Kidney (tissue), 14 donors: ENCODE measurements around the gene CT47C1. TPM values are rescaled to one million over a fixed set of nuclear protein-coding genes. Genes with fewer than 3 reads are reported as not detected.

Experiments
- DNase-seq, 5 donors: peaks; one replicate each; pipeline ENCODE4 v3.0.0-alpha.2; 2013 to 2020
- FAIRE-seq: peaks from 2 replicates; lab custom pipeline; 2012; peaks lifted over from hg19 to GRCh38; lab: Jason Lieb, UNC
- H3K27ac ChIP-seq, 2 donors: one replicate each; pipeline ENCODE4 v1.7.0; 2013; ENCODE audit warnings: low read depth in 2 of 2, low read length in 2 of 2, inconsistent platforms in 1 of 2
- H3K27me3 ChIP-seq: one replicate; pipeline ENCODE4 v1.7.1; 2013; ENCODE audit warnings: low read length, inconsistent platforms; ENCODE audit not compliant: control insufficient read depth, insufficient read depth
- H3K36me3 ChIP-seq, 3 donors: one replicate each; pipeline versions ENCODE4 v1.7.0 to v1.7.1; 2013; ENCODE audit warnings: low read length in 3 of 3, control low read depth in 1 of 3, inconsistent platforms in 1 of 3; ENCODE audit not compliant: insufficient read depth in 3 of 3, control insufficient read depth in 2 of 3
- H3K4me1 ChIP-seq, 3 donors: one replicate each; pipeline versions ENCODE4 v1.7.0 to v1.7.1; 2013; ENCODE audit warnings: low read length in 3 of 3, inconsistent platforms in 1 of 3, low read depth in 1 of 3; ENCODE audit not compliant: control insufficient read depth in 2 of 3, insufficient read depth in 2 of 3
- H3K4me3 ChIP-seq, 3 donors: one replicate each; pipeline versions ENCODE4 v1.7.0 to v1.8.1; 2013; ENCODE audit warnings: low read length in 3 of 3, control low read depth in 1 of 3, inconsistent platforms in 1 of 3
- H3K9ac ChIP-seq, 3 donors: one replicate each; pipeline versions ENCODE4 v1.7.0 to v1.7.1; 2013; ENCODE audit warnings: low read length in 3 of 3, control low read depth in 1 of 3, inconsistent platforms in 1 of 3
- H3K9me3 ChIP-seq, 3 donors: one replicate each; pipeline versions ENCODE4 v1.7.0 to v1.7.1; 2013; ENCODE audit warnings: low read length in 3 of 3, control low read depth in 1 of 3, inconsistent platforms in 1 of 3; ENCODE audit not compliant: control insufficient read depth in 2 of 3, insufficient read depth in 1 of 3
- CTCF ChIP-seq: IDR thresholded peaks from 3 replicates; pipeline ENCODE4 v1.5.1; 2012; ENCODE audit warnings: mild to moderate bottlenecking, moderate library complexity, borderline replicate concordance; ENCODE audit not compliant: insufficient read depth; ENCODE audit errors: extremely low read depth
- intact Hi-C: fragments of 100-400 bp; cut with DNase I; formaldehyde crosslinking; loops from one replicate; pipeline ENCODE4 v1.11.1; 2022
- polyA plus RNA-seq: library from polyadenylated mRNA; stranded (reverse); fragments of 350-450 nt; fragmentation: Illumina TruSeq; extraction: RNeasy Lipid Tissue Mini Kit (QIAGEN cat#74804); gene quantifications from one replicate; pipeline ENCODE4 v1.2.3, GENCODE V29; 2014; ENCODE audit warnings: low read depth, low replicate concordance; ENCODE audit not compliant: insufficient read depth
- total RNA-seq: library from RNA; stranded (reverse); fragmentation: NEBNext Ultra II Directional; extraction: Animal tissue kit (Norgen Biotek cat#: 25700); gene quantifications from one replicate; pipeline ENCODE4 v1.2.1, GENCODE V29; 2021
- donor health status: control.
- donor health status: control.
- donor health status: control.
- donor health status: control.
- donor health status: control.
- donor health status: DM: yes; HTN: yes; CAD: no.
- donor health status: Normal renal cell carcinoma (clear cell type).

CT47C1 gene
- total and polyA plus RNA-seq, 2 donors from 2014 or later, result not detected

- no peak overlapping the region for H3K27ac ChIP-seq
- intact Hi-C loops, result no loop called here
- no peak for TF ChIP-seq CTCF
- no peaks in the 10 kb centered on the region for H3K9me3 ChIP-seq
- FAIRE-seq, result no peak
- no peak for DNase-seq
- no peaks in the 10 kb centered on the region for H3K27me3 ChIP-seq
- no peak overlapping the region for H3K4me3 ChIP-seq
- H3K9ac ChIP-seq, result no peak overlapping the region
- H3K36me3 ChIP-seq, result no peaks in the 10 kb centered on the region
- H3K4me1 ChIP-seq, result no peaks in the 10 kb centered on the region
Observed at GRCh38 chrX:119071381-119071780, 1.4 kb upstream of the CT47C1 start.

GRCh38 chrX:119073200-119073905 lies 560 bp downstream of the CT47C1 start:
- FAIRE-seq, result no peak
- Histone ChIP-seq H3K27ac (no peak overlapping the region), H3K36me3 (no peaks in the 10 kb centered on the region), H3K9me3 (no peaks in the 10 kb centered on the region), H3K9ac (no peak overlapping the region), H3K4me3 (no peak overlapping the region), H3K27me3 (no peaks in the 10 kb centered on the region), H3K4me1 (no peaks in the 10 kb centered on the region)
- no peak for TF ChIP-seq CTCF
- DNase-seq, result no peak
- intact Hi-C loops, result no loop called here

- FAIRE-seq (no peak), DNase-seq (no peak)
- Histone ChIP-seq H3K9me3 (no peaks in the 10 kb centered on the region), H3K27me3 (no peaks in the 10 kb centered on the region), H3K36me3 (no peaks in the 10 kb centered on the region), H3K4me1 (no peaks in the 10 kb centered on the region), H3K9ac (no peak overlapping the region), H3K27ac (no peak overlapping the region), H3K4me3 (no peak overlapping the region)
- intact Hi-C loops, result no loop called here
- TF ChIP-seq CTCF, result no peak
Observed at GRCh38 chrX:119073911-119074310, 1.1 kb downstream of the CT47C1 start.
